Right lobe of liver (tissue), 6 donors: ENCODE results near the gene PHF12. TPM values are rescaled to one million over a fixed set of nuclear protein-coding genes. Genes with fewer than 3 reads are reported as not detected.

Experiments used
- ATAC-seq, 4 donors: fragments of 200-7000 bp; cut with Tn5 transposase; one replicate each; pipeline ENCODE4 v1.9.1; 2020; ENCODE audit warnings: mild to moderate bottlenecking in 4 of 4, moderate library complexity in 4 of 4
- DNase-seq, 3 donors: peaks; one replicate each; pipeline ENCODE4 v3.0.0-alpha.2; 2020
- H3K27ac ChIP-seq, 3 donors: fragments of 200-600 bp; one replicate each; pipeline ENCODE4 v1.8.0; 2022
- H3K27me3 ChIP-seq, 2 donors: fragments of 200-600 bp; one replicate each; pipeline ENCODE4 v1.8.0; 2022
- H3K36me3 ChIP-seq, 4 donors: fragments of 200-600 bp; sonication (generic) in 1 of 4; one replicate each; pipeline versions ENCODE4 v1.5.1 to v1.8.0; 2017 to 2022; ENCODE audit warnings: control low read depth in 1 of 4
- H3K4me1 ChIP-seq, 4 donors: fragments of 200-600 bp; sonication (generic) in 1 of 4; one replicate each; pipeline versions ENCODE4 v1.5.1 to v1.8.0; 2017 to 2022; ENCODE audit warnings: control low read depth in 1 of 4
- H3K4me3 ChIP-seq, 3 donors: fragments of 200-600 bp; one replicate each; pipeline ENCODE4 v1.8.0; 2022
- H3K9me3 ChIP-seq, 4 donors: fragments of 200-600 bp; sonication (generic) in 1 of 4; one replicate each; pipeline versions ENCODE4 v1.5.1 to v1.8.0; 2017 to 2022; ENCODE audit warnings: control low read depth in 1 of 4
- POLR2A ChIP-seq: fragments of 450-650 bp; IDR thresholded peaks from one replicate; pipeline ENCODE4 v1.6.1; 2017; ENCODE audit warnings: antibody characterized with exemption, mild to moderate bottlenecking
- WGBS: methylation state at CpG from one replicate; pipeline ENCODE4 v1.1.6; 2018; ENCODE audit warnings: low coverage, low lambda C conversion rate; ENCODE audit not compliant: insufficient coverage; ENCODE audit errors: missing lambda C conversion rate; 5-methylcytosine and 5-hydroxymethylcytosine counted together
- intact Hi-C, 2 donors: fragments of 100-400 bp; cut with DNase I; formaldehyde crosslinking; loops; one replicate each; pipeline versions ENCODE4 v1.11.2 to v1.14.1; 2022
- total RNA-seq, 6 experiments: library from RNA; depleted of rRNA in 2 of 6; stranded (reverse); fragments of >200 nt in 2 of 6; fragmentation: NEBNext Ultra II Directional in 3 of 6; extraction: Animal tissue kit (Norgen Biotek cat#: 25700) in 3 of 6; gene quantifications; one replicate each; pipeline versions ENCODE4 v1.1.0 to v1.2.4, GENCODE V29; 2016 to 2023
- TF ChIP-seq, protein P1 (sequence below), 4 donors: fragments of 200-600 bp in 3 of 4; fragments of 450-650 bp in 1 of 4; IDR thresholded peaks; one replicate each; pipeline versions ENCODE4 v1.5.1 to v1.8.0; 2016 to 2022; ENCODE audit warnings: antibody characterized with exemption in 4 of 4, mild to moderate bottlenecking in 2 of 4
- donor health status: DM: no; HTN: yes; CAD: no.
- donor health status: DM: no; HTN: no; CAD: no.
- donor health status: DM: no; HTN: no; CAD: no.
- donor health status: DM: no; HTN: yes; CAD: no.
- donor health status: DM: no; HTN: yes; CAD: no.

Gene PHF12
- total RNA-seq, 6 experiments from 2014 or later, result 13.0 to 33.1 (median 17.4) TPM

- no peak for TF ChIP-seq POLR2A
- TF ChIP-seq, protein P1, sequence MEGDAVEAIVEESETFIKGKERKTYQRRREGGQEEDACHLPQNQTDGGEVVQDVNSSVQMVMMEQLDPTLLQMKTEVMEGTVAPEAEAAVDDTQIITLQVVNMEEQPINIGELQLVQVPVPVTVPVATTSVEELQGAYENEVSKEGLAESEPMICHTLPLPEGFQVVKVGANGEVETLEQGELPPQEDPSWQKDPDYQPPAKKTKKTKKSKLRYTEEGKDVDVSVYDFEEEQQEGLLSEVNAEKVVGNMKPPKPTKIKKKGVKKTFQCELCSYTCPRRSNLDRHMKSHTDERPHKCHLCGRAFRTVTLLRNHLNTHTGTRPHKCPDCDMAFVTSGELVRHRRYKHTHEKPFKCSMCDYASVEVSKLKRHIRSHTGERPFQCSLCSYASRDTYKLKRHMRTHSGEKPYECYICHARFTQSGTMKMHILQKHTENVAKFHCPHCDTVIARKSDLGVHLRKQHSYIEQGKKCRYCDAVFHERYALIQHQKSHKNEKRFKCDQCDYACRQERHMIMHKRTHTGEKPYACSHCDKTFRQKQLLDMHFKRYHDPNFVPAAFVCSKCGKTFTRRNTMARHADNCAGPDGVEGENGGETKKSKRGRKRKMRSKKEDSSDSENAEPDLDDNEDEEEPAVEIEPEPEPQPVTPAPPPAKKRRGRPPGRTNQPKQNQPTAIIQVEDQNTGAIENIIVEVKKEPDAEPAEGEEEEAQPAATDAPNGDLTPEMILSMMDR (IDR thresholded peaks at IDR 0.05), result no peak
- DNase-seq (no peak), ATAC-seq (no peak)
- no peaks in the 10 kb centered on the region for H3K9me3 ChIP-seq
- no peak overlapping the region for H3K27ac ChIP-seq
- intact Hi-C loops, result no loop called here
- 65% methylated on average over 4 of the region's 4 CpGs for whole genome bisulfite sequencing
- H3K4me3 ChIP-seq, result no peak overlapping the region
- peaks cover 0 to 32% (median 10%) of the 10 kb centered on the region in 4 donors for H3K4me1 ChIP-seq
- H3K27me3 ChIP-seq, result no peaks in the 10 kb centered on the region
- peaks cover 0 to 14% (median 0%) of the 10 kb centered on the region in 4 donors for H3K36me3 ChIP-seq
These were observed 5.1 kb downstream of the PHF12 start for GRCh38 chr17:28946239-28946638.

DNA sequence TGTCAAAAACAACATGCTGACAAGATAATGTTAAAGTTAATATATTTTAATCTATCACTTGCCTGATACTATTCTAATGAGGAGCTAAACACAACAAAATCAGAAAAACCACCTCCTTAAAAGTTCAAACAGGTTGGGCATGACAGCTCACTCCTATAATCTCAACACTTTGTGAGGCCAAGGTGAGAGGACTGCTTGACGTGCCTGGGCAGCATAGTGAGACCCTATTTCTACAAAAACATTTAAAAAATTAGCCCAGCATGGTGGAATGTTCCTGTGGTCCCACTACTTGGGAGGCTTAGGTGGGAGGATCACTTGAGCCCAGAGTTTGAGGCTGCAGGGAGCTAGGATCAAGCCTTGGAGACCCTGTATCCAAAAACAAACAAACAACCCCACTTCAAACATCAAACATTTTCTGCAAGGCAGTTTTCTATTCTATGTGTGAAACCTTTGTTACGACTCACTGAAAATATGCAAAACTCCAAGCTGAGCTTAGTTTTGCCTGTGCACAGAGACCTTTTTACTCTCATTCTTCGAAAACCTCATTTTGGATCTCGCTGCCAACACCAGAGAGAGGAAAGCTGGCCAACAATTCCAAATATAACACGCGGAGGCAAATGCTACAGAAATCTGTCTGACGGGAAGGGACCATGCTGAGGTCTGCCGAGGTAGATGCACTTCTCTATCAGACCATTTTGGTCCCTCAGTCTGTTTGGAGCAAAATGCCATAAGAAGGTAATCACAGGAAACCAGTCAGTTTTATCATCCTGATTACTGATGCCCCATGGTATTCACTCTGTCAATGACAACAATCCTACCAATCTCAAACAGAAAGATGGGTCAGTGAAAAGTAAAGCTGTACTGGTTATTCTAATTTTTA, 6.2 kb downstream of the PHF12 start:
- H3K27ac ChIP-seq, result no peak overlapping the region
- H3K27me3 ChIP-seq, result no peaks in the 10 kb centered on the region
- H3K9me3 ChIP-seq, result no peaks in the 10 kb centered on the region
- DNase-seq (no peak), ATAC-seq (no peak)
- TF ChIP-seq, protein P1 (IDR thresholded peaks at IDR 0.05), result no peak
- no peak for TF ChIP-seq POLR2A
- H3K4me1 ChIP-seq, result peaks cover 0 to 43% (median 15%) of the 10 kb centered on the region in 4 donors
- H3K36me3 ChIP-seq, result peaks cover 0 to 14% (median 0%) of the 10 kb centered on the region in 4 donors
- intact Hi-C loops, result no loop called here
- WGBS, result 64% methylated on average over 8 of the region's 8 CpGs
- no peak overlapping the region for H3K4me3 ChIP-seq

GRCh38 chr17:28944343-28944742, 7.0 kb downstream of the PHF12 start:
- Histone ChIP-seq H3K27ac (no peak overlapping the region), H3K9me3 (no peaks in the 10 kb centered on the region), H3K4me1 (peaks cover 0 to 46% (median 16%) of the 10 kb centered on the region in 4 donors), H3K27me3 (no peaks in the 10 kb centered on the region), H3K36me3 (peaks cover 0 to 14% (median 0%) of the 10 kb centered on the region in 4 donors), H3K4me3 (no peak overlapping the region)
- TF ChIP-seq POLR2A, result no peak
- TF ChIP-seq, protein P1 (IDR thresholded peaks at IDR 0.05), result no peak
- ATAC-seq (no peak), DNase-seq (no peak)
- intact Hi-C loops, result no loop called here
- WGBS, result 92% methylated on average over 4 of the region's 4 CpGs

GRCh38 chr17:28942925-28943324, 8.4 kb downstream of the PHF12 start:
- 79% methylated on average over 2 of the region's 2 CpGs for WGBS

DNA sequence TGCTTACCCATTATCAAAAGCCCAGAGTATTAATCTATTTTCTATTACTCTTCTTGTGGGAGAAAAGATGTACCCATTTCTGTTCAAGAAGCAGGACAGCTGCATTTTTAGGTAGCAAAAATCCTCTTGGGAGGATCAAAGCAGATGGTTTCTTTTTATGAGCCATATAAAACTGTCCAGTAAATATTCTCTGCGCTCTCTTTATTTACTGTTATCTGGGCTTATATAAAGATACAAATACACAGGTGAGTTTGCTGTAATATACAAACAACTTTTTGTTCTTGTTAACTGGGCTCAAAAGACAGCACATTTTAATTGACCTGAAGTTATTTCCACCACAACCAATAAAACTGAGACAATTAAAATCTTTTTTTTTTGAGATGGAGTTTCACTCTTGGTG, 10.1 kb downstream of the PHF12 start:
- Histone ChIP-seq H3K27ac (no peak overlapping the region), H3K4me3 (no peak overlapping the region), H3K9me3 (no peaks in the 10 kb centered on the region), H3K4me1 (peaks cover 0 to 60% (median 22%) of the 10 kb centered on the region in 4 donors), H3K27me3 (no peaks in the 10 kb centered on the region), H3K36me3 (peaks cover 0 to 14% (median 0%) of the 10 kb centered on the region in 4 donors)
- no peak for DNase-seq
- no peak for ATAC-seq
- intact Hi-C loops, result no loop called here
- WGBS, result 75% methylated on average over 1 of the region's 1 CpG
- TF ChIP-seq POLR2A, result no peak
- TF ChIP-seq, protein P1 (IDR thresholded peaks at IDR 0.05), result no peak

More at GRCh38 chr17:28942925-28943324, 8.4 kb downstream of the PHF12 start:
- ATAC-seq (no peak), DNase-seq (no peak)
- H3K4me1 ChIP-seq, result peaks cover 0 to 52% (median 13%) of the 10 kb centered on the region in 4 donors
- intact Hi-C loops, result no loop called here
- H3K36me3 ChIP-seq, result peaks cover 0 to 14% (median 0%) of the 10 kb centered on the region in 4 donors
- H3K27ac ChIP-seq, result no peak overlapping the region
- H3K4me3 ChIP-seq, result no peak overlapping the region
- TF ChIP-seq POLR2A, result no peak
- H3K27me3 ChIP-seq, result no peaks in the 10 kb centered on the region
- H3K9me3 ChIP-seq, result no peaks in the 10 kb centered on the region
